Daoy (cell line): ENCODE measurements around the gene USP35. TPM values are rescaled to one million over a fixed set of nuclear protein-coding genes. Genes with fewer than 3 reads are reported as not detected.
"Not testable (repeated sequence)": the region's sequence is repeated elsewhere in the genome, so short reads cannot be mapped to it uniquely, and the experiment has no call there.

Experiments used
- DNase-seq: peaks from one replicate; pipeline ENCODE4 v3.0.0-alpha.2; 2015; ENCODE audit warnings: low read depth
- total RNA-seq: library from RNA; depleted of rRNA; stranded (reverse); fragments of >200 nt; shearing (Covaris generic); gene quantifications from 2 replicates; pipeline ENCODE4 v1.2.3, GENCODE V29; 2014

Gene USP35
- total RNA-seq, 1 experiment from 2014 or later = 2.3 TPM

- no peak for DNase-seq
Measured at GRCh38 chr11:78216021-78216420, 27.3 kb downstream of the USP35 start.

GRCh38 chr11:78216571-78217287, 28.0 kb downstream of the USP35 start:
- no peak for DNase-seq

GRCh38 chr11:78217650-78218541, 29.2 kb downstream of the USP35 start:
- no peak for DNase-seq

- DNase-seq = no peak
Measured at GRCh38 chr11:78218707-78219492, 30.2 kb downstream of the USP35 start.

- no peak for DNase-seq
Measured at GRCh38 chr11:78219493-78220217, 30.9 kb downstream of the USP35 start.

- DNase-seq = no peak
Measured at GRCh38 chr11:78220218-78221157, 31.8 kb downstream of the USP35 start.

- DNase-seq = no peak
Measured at GRCh38 chr11:78221396-78222315, 32.9 kb downstream of the USP35 start.

GRCh38 chr11:78222726-78223125, 34.0 kb downstream of the USP35 start:
- not testable (repeated sequence) for DNase-seq

- no peak for DNase-seq
Measured at GRCh38 chr11:78223320-78223954, 34.7 kb downstream of the USP35 start.

- DNase-seq = no peak
Measured at GRCh38 chr11:78224506-78224905, 35.8 kb downstream of the USP35 start.

GRCh38 chr11:78224906-78225420, 36.2 kb downstream of the USP35 start:
- no peak for DNase-seq

- no peak for DNase-seq
Measured at GRCh38 chr11:78226684-78227680, 38.3 kb downstream of the USP35 start.

GRCh38 chr11:78227921-78228320, 39.2 kb downstream of the USP35 start:
- DNase-seq = no peak

- no peak for DNase-seq
Measured at GRCh38 chr11:78228467-78228866, 39.7 kb downstream of the USP35 start.

GRCh38 chr11:78229106-78229505, 40.4 kb downstream of the USP35 start:
- DNase-seq = no peak

GRCh38 chr11:78230161-78230877, 41.6 kb downstream of the USP35 start:
- DNase-seq = no peak
